HepG2 (cell line): ENCODE results near the gene LHB. TPM values are rescaled to one million over a fixed set of nuclear protein-coding genes. Genes with fewer than 3 reads are reported as not detected.

Experiments
- ATAC-seq: fragments of 200-7000 bp; cut with Tn5 transposase; 3 replicates; pipeline ENCODE4 v1.9.1; 2020; ENCODE audit warnings: mild to moderate bottlenecking, moderate library complexity
- BruUV-seq: library from RNA; stranded (reverse); fragments of 400-500 nt; replicated peaks from 2 replicates; lab custom pipeline; 2021; lab: Mats Ljungman, UMichigan
- CTCF ChIA-PET: fragments of 300-600 bp; formaldehyde crosslinking; extraction: SDS; loops from one replicate; lab custom pipeline; 2021; ENCODE audit warnings: low total read pairs, inconsistent platforms, low intra/inter-chr PET ratio; lab: Yijun Ruan, JAX
- POLR2A ChIA-PET: fragments of 350-600 bp; sonication (Branson Sonifier 250); formaldehyde crosslinking; loops from one replicate; lab custom pipeline; 2020; ENCODE audit warnings: antibody characterized with exemption, inconsistent platforms; lab: Yijun Ruan, JAX
- DNase-seq: peaks from one replicate; pipeline ENCODE4 v3.0.0-alpha.2; 2015; ENCODE audit warnings: low spot score
- FAIRE-seq: peaks from 3 replicates; lab custom pipeline; 2011; peaks lifted over from hg19 to GRCh38; lab: Jason Lieb, UNC
- H2AFZ ChIP-seq: one replicate; pipeline ENCODE4 v1.6.1; 2011; ENCODE audit warnings: low read length, inconsistent platforms
- H3K27ac ChIP-seq: fragments of 300-600 bp; 3 replicates; pipeline ENCODE4 v1.8.0; 2011; ENCODE audit warnings: mixed run types, mild to moderate bottlenecking, mixed read lengths, low read length, inconsistent platforms; ENCODE audit not compliant: insufficient read depth; ENCODE audit errors: extremely low read length
- H3K27me3 ChIP-seq, 2 experiments: fragments of 200-600 bp in 1 of 2; 2 replicates in 1 of 2; 3 replicates in 1 of 2; pipeline versions ENCODE4 v1.6.0 to v1.8.0; 2011; ENCODE audit warnings: low read length in 2 of 2, mild to moderate bottlenecking in 2 of 2, moderate library complexity in 2 of 2, inconsistent platforms in 1 of 2; ENCODE audit not compliant: insufficient read depth in 2 of 2, control insufficient read depth in 1 of 2
- H3K36me3 ChIP-seq, 2 experiments: fragments of 200-600 bp in 1 of 2; replicated peaks in 1 of 2; 2 replicates in 1 of 2; 3 replicates in 1 of 2; pipeline versions ENCODE4 v1.5.1 to v1.8.0; 2011; ENCODE audit warnings: low read length in 2 of 2, inconsistent platforms in 1 of 2; ENCODE audit not compliant: insufficient read depth in 2 of 2, control insufficient read depth in 1 of 2
- H3K4me1 ChIP-seq: 2 replicates; pipeline ENCODE4 v1.5.1; 2012; ENCODE audit warnings: low read length, inconsistent platforms; ENCODE audit not compliant: insufficient read depth
- H3K4me2 ChIP-seq: 2 replicates; pipeline ENCODE4 v1.6.0; 2011; ENCODE audit warnings: low read depth, low read length, inconsistent platforms
- H3K4me3 ChIP-seq, 3 experiments: fragments of 200-600 bp in 1 of 3; sonication (generic), shearing (Covaris generic) in 1 of 3; replicated peaks in 1 of 3; 2 replicates each; pipeline ENCODE4 v1.5.1; 2011 to 2016; ENCODE audit warnings: low read length in 3 of 3, inconsistent platforms in 2 of 3, low read depth in 2 of 3, mild to moderate bottlenecking in 2 of 3, control low read depth in 1 of 3, mixed read lengths in 1 of 3; ENCODE audit not compliant: insufficient read depth in 1 of 3
- H3K79me2 ChIP-seq: one replicate; pipeline ENCODE4 v1.6.1; 2011; ENCODE audit warnings: low read length, inconsistent platforms; ENCODE audit not compliant: insufficient read depth
- H3K9ac ChIP-seq: 2 replicates; pipeline ENCODE4 v1.6.0; 2011; ENCODE audit warnings: mild to moderate bottlenecking, low read depth, low read length, inconsistent platforms; ENCODE audit not compliant: insufficient read depth
- H3K9me3 ChIP-seq: 2 replicates; pipeline ENCODE4 v1.5.1; 2012; ENCODE audit warnings: mild to moderate bottlenecking, low read length
- H4K20me1 ChIP-seq: 2 replicates; pipeline ENCODE4 v1.6.0; 2011; ENCODE audit warnings: inconsistent platforms, mild to moderate bottlenecking, low read length, moderate library complexity; ENCODE audit not compliant: insufficient read depth
- AFF4 ChIP-seq: sonication (generic); formaldehyde crosslinking; IDR thresholded peaks from 2 replicates; pipeline ENCODE4 v1.4.0; 2020; ENCODE audit warnings: missing genetic modification reagents
- AGO2 ChIP-seq: fragments of 200-400 bp; formaldehyde crosslinking; optimal IDR thresholded peaks from 2 replicates; pipeline ENCODE3; 2017; ENCODE audit warnings: mild to moderate bottlenecking, low read depth, low read length, moderate library complexity
- CHD2 ChIP-seq: IDR thresholded peaks from 2 replicates; pipeline ENCODE4 v1.6.1; 2011; ENCODE audit warnings: low read depth, low read length, improper control_type of control experiment
- E2F1 ChIP-seq: sonication (generic); formaldehyde crosslinking; IDR thresholded peaks from 2 replicates; pipeline ENCODE4 v1.5.0; 2020; ENCODE audit warnings: missing genetic modification reagents
- HDAC6 ChIP-seq: fragments of 200-600 bp; sonication (generic); IDR thresholded peaks from 2 replicates; pipeline ENCODE4 v1.7.0; 2017; ENCODE audit warnings: mild to moderate bottlenecking, antibody characterized with exemption, low read length, low read depth
- MATR3 ChIP-seq: sonication (generic); formaldehyde crosslinking; IDR thresholded peaks from 2 replicates; pipeline ENCODE4 v1.4.0; 2020; ENCODE audit warnings: missing genetic modification reagents
- RBFOX2 ChIP-seq: fragments of 200-400 bp; formaldehyde crosslinking; IDR thresholded peaks from 2 replicates; pipeline ENCODE4 v1.6.1; 2017; ENCODE audit warnings: low read depth, mild to moderate bottlenecking, low read length
- STAT5B ChIP-seq: sonication (generic); formaldehyde crosslinking; IDR thresholded peaks from 2 replicates; pipeline ENCODE4 v1.4.0; 2020; ENCODE audit warnings: missing genetic modification reagents
- ZBTB44 ChIP-seq: sonication (generic); formaldehyde crosslinking; IDR thresholded peaks from 2 replicates; pipeline ENCODE4 v1.4.0; 2020; ENCODE audit warnings: missing genetic modification reagents
- ZFP62 ChIP-seq: sonication (generic); formaldehyde crosslinking; IDR thresholded peaks from 2 replicates; pipeline ENCODE4 v1.4.0; 2020; ENCODE audit warnings: missing genetic modification reagents
- ZNF549 ChIP-seq: sonication (generic); formaldehyde crosslinking; IDR thresholded peaks from 2 replicates; pipeline ENCODE4 v1.5.0; 2020; ENCODE audit warnings: missing genetic modification reagents
- ZNF550 ChIP-seq: sonication (generic); formaldehyde crosslinking; IDR thresholded peaks from 2 replicates; pipeline ENCODE4 v1.4.0; 2020; ENCODE audit warnings: mild to moderate bottlenecking, missing genetic modification reagents, borderline replicate concordance
- ZNF589 ChIP-seq: sonication (generic); formaldehyde crosslinking; conservative IDR thresholded peaks from 2 replicates; pipeline ENCODE4 v1.8.0; 2022; ENCODE audit warnings: mild to moderate bottlenecking, moderate library complexity, missing genetic modification reagents
- ZNF740 ChIP-seq: sonication (generic); formaldehyde crosslinking; IDR thresholded peaks from 2 replicates; pipeline ENCODE4 v1.4.0; 2020; ENCODE audit warnings: missing genetic modification reagents
- WGBS: methylation state at CpG from one replicate; pipeline ENCODE4 v1.1.6; 2017; ENCODE audit warnings: low lambda C conversion rate; 5-methylcytosine and 5-hydroxymethylcytosine counted together
- in situ Hi-C: cut with HindIII; loops from 2 replicates; pipeline ENCODE4 v1.10.0; 2017; ENCODE audit warnings: low pct_unique_long_range_greater_than_20kb; ENCODE audit not compliant: extremely low pct_ligation_motif_present
- intact Hi-C: fragments of 100-400 bp; cut with micrococcal nuclease; formaldehyde crosslinking; loops from one replicate; pipeline ENCODE4 v1.10.0; 2022; ENCODE audit not compliant: unreplicated experiment
- polyA plus RNA-seq, 8 experiments: library from polyadenylated mRNA; depleted of rRNA in 3 of 8; stranded (reverse) in 7 of 8; unstranded in 1 of 8; fragments of >200 nt; fragmentation: Illumina TruSeq in 4 of 8; extraction: Trizol in 4 of 8; gene quantifications; 2 replicates each; pipeline versions ENCODE4 v1.2.1 to v1.2.3, GENCODE V29; 2011 to 2016; ENCODE audit warnings: low read depth in 4 of 8, missing spikeins in 1 of 8, mixed read lengths in 1 of 8; ENCODE audit not compliant: insufficient read depth in 1 of 8
- total RNA-seq, 5 experiments: library from RNA; depleted of rRNA; stranded (reverse); fragments of >200 nt; fragmentation: Illumina TruSeq; extraction: Trizol; gene quantifications; 2 replicates each; pipeline ENCODE4 v1.2.3, GENCODE V29; 2016; ENCODE audit warnings: low read depth in 1 of 5

Gene LHB
- total and polyA plus RNA-seq, 2 of the 13 experiments (the other 11 are each of a cell fraction or from before 2014, with no cell fraction given) = not detected

- WGBS = 100% methylated on average over 5 of the region's 13 CpGs
- ChIA-PET POLR2A (interaction anchor here (2.8 kb wide), 1 partner anchor 8 kb away, joined by 9 read pairs; the partner anchor contains the start of genes GYS1 and RUVBL2), CTCF (no interaction called here)
- Histone ChIP-seq H3K36me3 (peaks cover 20 to 55% of the 10 kb centered on the region in 2 experiments; a peak in 4 of 5 replicates), H3K9ac (no peak overlapping the region), H3K4me3 (no peak overlapping the region), H3K27ac (no peak overlapping the region), H3K4me1 (peaks cover 8% of the 10 kb centered on the region), H3K79me2 (peaks cover 6% of the 10 kb centered on the region), H3K27me3 (no peaks in the 10 kb centered on the region), H3K9me3 (no peaks in the 10 kb centered on the region)
- in situ Hi-C loops = no loop called here
- no peak for DNase-seq
- intact Hi-C loops = no loop called here
- ATAC-seq = no peak
- TF ChIP-seq HDAC6 = no peak
- no peak for TF ChIP-seq ZBTB44 (CRISPR knock-in tag)
- no peak for TF ChIP-seq ZNF550 (CRISPR knock-in tag)
- no peak for TF ChIP-seq ZNF589 (CRISPR knock-in tag)
- TF ChIP-seq AFF4 (CRISPR knock-in tag) = no peak
- no peak for TF ChIP-seq ZFP62 (CRISPR knock-in tag)
- TF ChIP-seq ZNF740 (CRISPR knock-in tag) = no peak
- TF ChIP-seq STAT5B = no peak
- TF ChIP-seq MATR3 (CRISPR knock-in tag) = no peak
- peak; percentile 27 for TF ChIP-seq AGO2
- TF ChIP-seq CHD2 = no peak
- TF ChIP-seq E2F1 = no peak
- peak; percentile 22; the same call in 1 of the 2 replicates for TF ChIP-seq RBFOX2
- TF ChIP-seq ZNF549 (CRISPR knock-in tag) = no peak
- TF ChIP-seq, all 625 proteins: peak for 2
- no peak overlapping the region for H2AFZ ChIP-seq
- FAIRE-seq = no peak
- no peak overlapping the region for H3K4me2 ChIP-seq
- no peaks in the 10 kb centered on the region for H4K20me1 ChIP-seq
- BruUV-seq = no TSS peak
These were observed 31.2 kb downstream of the LHB start for GRCh38 chr19:48985711-48986110.
